Measurements from ENCODE around the gene EEF1AKMT3. TPM values are rescaled to one million over a fixed set of nuclear protein-coding genes. Genes with fewer than 3 reads are reported as not detected.

Gene EEF1AKMT3
- total and polyA plus RNA-seq, 9 of the 15 experiments (the other 6 are each of a cell fraction or from before 2014, with no cell fraction given), result 4.1 to 17.2 (median 7.9) TPM

DNA sequence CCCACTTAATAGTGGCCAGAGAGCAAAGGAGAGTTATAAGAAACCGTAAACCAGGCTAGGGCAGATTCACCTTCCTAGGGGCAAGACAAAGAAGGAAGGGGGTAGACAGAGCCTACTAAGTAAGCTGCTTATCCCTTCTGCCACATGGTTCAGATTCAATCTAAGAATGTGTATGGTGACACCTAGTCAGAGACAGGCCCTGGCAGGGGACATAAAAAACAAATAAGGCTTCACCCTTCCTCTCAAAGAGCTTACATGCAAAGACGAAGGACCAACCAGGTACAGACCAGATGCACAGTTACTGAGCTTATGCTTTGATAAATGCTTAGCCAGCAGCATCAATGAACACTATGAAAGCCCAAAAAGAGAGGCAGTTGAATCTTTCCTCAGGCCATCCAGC is 10.0 kb upstream of the EEF1AKMT3 start:
- no peaks in the 10 kb centered on the region for H3K9me3 ChIP-seq (replicated peaks; ENCODE audit: control insufficient read depth, insufficient read depth, low read depth, low read length)
- H3K4me3 ChIP-seq, result no peak overlapping the region
- ChIA-PET CTCF (ENCODE audit: low intra/inter-chr PET ratio) (no interaction called here), POLR2A (interaction anchor here (0.7 kb wide), 1 partner anchor 17 kb away, joined by 3 read pairs; no protein-coding TSS in a partner anchor)
- H3K4me1 ChIP-seq (replicated peaks in 1 of 2; ENCODE audit: control insufficient read depth in 2 of 2, insufficient read depth in 2 of 2, low read length in 2 of 2), result peaks cover 7 to 32% of the 10 kb centered on the region in 2 experiments
- FAIRE-seq (no peak), ATAC-seq (no peak), DNase-seq (ENCODE audit: extremely low read depth in 1 of 4, low spot score in 3 of 4) (no peak)
- peaks cover 14% of the 10 kb centered on the region; the same call in 2 of the 3 replicates for H3K36me3 ChIP-seq (ENCODE audit: control insufficient read depth, insufficient read depth, low read length)
- H4K20me1 ChIP-seq (replicated peaks; ENCODE audit: control insufficient read depth, insufficient read depth, low read length), result no peaks in the 10 kb centered on the region
- H3K27ac ChIP-seq (ENCODE audit: extremely low read depth, low read depth, low read length), result no peak overlapping the region
- no peak overlapping the region for H3K9ac ChIP-seq (ENCODE audit: insufficient read depth in 1 of 2, low read depth in 2 of 2, low read length in 2 of 2)
- BruUV-seq (replicated peaks), result no TSS peak
- in situ Hi-C loops (cut with MboI) (no loop called here), intact Hi-C loops (cut with micrococcal nuclease) (no loop called here)
- H3K9me1 ChIP-seq (ENCODE audit: control insufficient read depth, insufficient read depth, low read length), result no peaks in the 10 kb centered on the region
- WGBS (ENCODE audit: insufficient coverage, low coverage, missing lambda C conversion rate), result 56% methylated on average over 2 of the region's 2 CpGs
- H2AFZ ChIP-seq (ENCODE audit: low read depth, low read length), result no peak overlapping the region
- no peaks in the 10 kb centered on the region for H3K27me3 ChIP-seq (ENCODE audit: control insufficient read depth in 2 of 2, insufficient read depth in 2 of 2, low read length in 2 of 2)
- H3K4me2 ChIP-seq (ENCODE audit: insufficient read depth, low read length), result no peak overlapping the region
- no peaks in the 10 kb centered on the region for H3K79me2 ChIP-seq (ENCODE audit: control insufficient read depth, insufficient read depth, low read length)
- TF ChIP-seq, protein P1, sequence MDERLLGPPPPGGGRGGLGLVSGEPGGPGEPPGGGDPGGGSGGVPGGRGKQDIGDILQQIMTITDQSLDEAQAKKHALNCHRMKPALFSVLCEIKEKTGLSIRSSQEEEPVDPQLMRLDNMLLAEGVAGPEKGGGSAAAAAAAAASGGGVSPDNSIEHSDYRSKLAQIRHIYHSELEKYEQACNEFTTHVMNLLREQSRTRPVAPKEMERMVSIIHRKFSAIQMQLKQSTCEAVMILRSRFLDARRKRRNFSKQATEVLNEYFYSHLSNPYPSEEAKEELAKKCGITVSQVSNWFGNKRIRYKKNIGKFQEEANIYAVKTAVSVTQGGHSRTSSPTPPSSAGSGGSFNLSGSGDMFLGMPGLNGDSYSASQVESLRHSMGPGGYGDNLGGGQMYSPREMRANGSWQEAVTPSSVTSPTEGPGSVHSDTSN (CRISPR knock-in tag; IDR thresholded peaks at IDR 0.05; ENCODE audit: low read depth), result no peak
- TF ChIP-seq, protein P1 (tag; conservative IDR thresholded peaks at IDR 0.05; ENCODE audit: low read depth), result no peak
- TF ChIP-seq HNRNPH1 (optimal IDR thresholded peaks at IDR 0.05; ENCODE audit: low read depth, low read length), result no peak
- no peak for TF ChIP-seq SREBF1 (IDR thresholded peaks at IDR 0.05; ENCODE audit: borderline replicate concordance, low read depth, low read length)
- TF ChIP-seq RBM14 (IDR thresholded peaks at IDR 0.05; ENCODE audit: borderline replicate concordance, insufficient read depth, low read depth, low read length), result no peak
- TF ChIP-seq ZNF644 (tag; IDR thresholded peaks at IDR 0.05; ENCODE audit: low read depth), result no peak
- TF ChIP-seq, protein P2, sequence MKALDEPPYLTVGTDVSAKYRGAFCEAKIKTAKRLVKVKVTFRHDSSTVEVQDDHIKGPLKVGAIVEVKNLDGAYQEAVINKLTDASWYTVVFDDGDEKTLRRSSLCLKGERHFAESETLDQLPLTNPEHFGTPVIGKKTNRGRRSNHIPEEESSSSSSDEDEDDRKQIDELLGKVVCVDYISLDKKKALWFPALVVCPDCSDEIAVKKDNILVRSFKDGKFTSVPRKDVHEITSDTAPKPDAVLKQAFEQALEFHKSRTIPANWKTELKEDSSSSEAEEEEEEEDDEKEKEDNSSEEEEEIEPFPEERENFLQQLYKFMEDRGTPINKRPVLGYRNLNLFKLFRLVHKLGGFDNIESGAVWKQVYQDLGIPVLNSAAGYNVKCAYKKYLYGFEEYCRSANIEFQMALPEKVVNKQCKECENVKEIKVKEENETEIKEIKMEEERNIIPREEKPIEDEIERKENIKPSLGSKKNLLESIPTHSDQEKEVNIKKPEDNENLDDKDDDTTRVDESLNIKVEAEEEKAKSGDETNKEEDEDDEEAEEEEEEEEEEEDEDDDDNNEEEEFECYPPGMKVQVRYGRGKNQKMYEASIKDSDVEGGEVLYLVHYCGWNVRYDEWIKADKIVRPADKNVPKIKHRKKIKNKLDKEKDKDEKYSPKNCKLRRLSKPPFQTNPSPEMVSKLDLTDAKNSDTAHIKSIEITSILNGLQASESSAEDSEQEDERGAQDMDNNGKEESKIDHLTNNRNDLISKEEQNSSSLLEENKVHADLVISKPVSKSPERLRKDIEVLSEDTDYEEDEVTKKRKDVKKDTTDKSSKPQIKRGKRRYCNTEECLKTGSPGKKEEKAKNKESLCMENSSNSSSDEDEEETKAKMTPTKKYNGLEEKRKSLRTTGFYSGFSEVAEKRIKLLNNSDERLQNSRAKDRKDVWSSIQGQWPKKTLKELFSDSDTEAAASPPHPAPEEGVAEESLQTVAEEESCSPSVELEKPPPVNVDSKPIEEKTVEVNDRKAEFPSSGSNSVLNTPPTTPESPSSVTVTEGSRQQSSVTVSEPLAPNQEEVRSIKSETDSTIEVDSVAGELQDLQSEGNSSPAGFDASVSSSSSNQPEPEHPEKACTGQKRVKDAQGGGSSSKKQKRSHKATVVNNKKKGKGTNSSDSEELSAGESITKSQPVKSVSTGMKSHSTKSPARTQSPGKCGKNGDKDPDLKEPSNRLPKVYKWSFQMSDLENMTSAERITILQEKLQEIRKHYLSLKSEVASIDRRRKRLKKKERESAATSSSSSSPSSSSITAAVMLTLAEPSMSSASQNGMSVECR (CRISPR knock-in tag; IDR thresholded peaks at IDR 0.05), result no peak

All from K562 (cell line).